Ovary (tissue), 3 donors: Measurements from ENCODE around the gene C15orf39.
"Not testable (repeated sequence)": the region's sequence is repeated elsewhere in the genome, so short reads cannot be mapped to it uniquely, and the experiment has no call there.

Experiments
- CTCF ChIP-seq, 3 donors: fragments of 450-650 bp in 2 of 3; fragments of 200-600 bp in 1 of 3; IDR thresholded peaks; one replicate each; pipeline versions ENCODE4 v1.5.1 to v1.8.0; 2016 to 2022; ENCODE audit warnings: antibody characterized with exemption in 3 of 3, mild to moderate bottlenecking in 1 of 3
- POLR2A ChIP-seq: fragments of 450-650 bp; IDR thresholded peaks from one replicate; pipeline ENCODE4 v1.6.1; 2017; ENCODE audit warnings: antibody characterized with exemption, mild to moderate bottlenecking, moderate library complexity
- donor health status: DM: no; HTN: no; CAD: no.

GRCh38 chr15:75217574-75217973 lies 15.9 kb downstream of the C15orf39 start:
- TF ChIP-seq CTCF (IDR thresholded peaks at IDR 0.05); POLR2A: not testable (repeated sequence)
